CD4-positive, alpha-beta T cell treated with Interleukin-21 for 1 hour (primary cell): ENCODE data around the gene PREPL.

Experiments used
- DNase-seq: peaks from one replicate; pipeline ENCODE4 v3.0.0-alpha.2; 2020

Gene PREPL

GRCh38 chr2:44291281-44292248, 69.7 kb downstream of the PREPL start:
- DNase-seq = peak; percentile 2

DNA sequence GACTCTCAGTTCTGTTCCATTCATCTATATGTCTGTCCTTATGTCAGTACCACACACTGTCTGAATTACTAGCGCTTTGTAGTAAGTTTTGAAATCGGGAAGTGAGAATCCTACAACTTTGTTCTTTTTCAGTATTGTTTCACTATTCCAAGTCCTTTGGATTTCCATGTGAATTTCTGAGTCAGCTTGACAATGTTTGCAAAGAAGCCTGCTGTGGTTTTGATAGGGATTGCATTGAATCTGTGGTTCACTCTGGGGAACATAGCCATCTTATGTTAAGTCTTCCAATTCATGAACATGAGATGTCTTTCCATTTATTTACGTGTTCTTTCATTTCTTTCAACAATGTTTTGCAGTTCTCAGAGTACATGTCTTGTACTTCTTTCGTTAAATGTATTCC, 71.0 kb downstream of the PREPL start:
- no peak for DNase-seq

- no peak for DNase-seq
These were observed 74.2 kb downstream of the PREPL start for GRCh38 chr2:44286884-44287638.

GRCh38 chr2:44286119-44286883, 75.0 kb downstream of the PREPL start:
- no peak for DNase-seq

- DNase-seq = no peak
These were observed 76.1 kb downstream of the PREPL start for GRCh38 chr2:44285174-44285573.

- DNase-seq = no peak
These were observed 78.1 kb downstream of the PREPL start for GRCh38 chr2:44283116-44283666.

- DNase-seq = no peak
These were observed 80.4 kb downstream of the PREPL start for GRCh38 chr2:44280869-44281268.

DNA sequence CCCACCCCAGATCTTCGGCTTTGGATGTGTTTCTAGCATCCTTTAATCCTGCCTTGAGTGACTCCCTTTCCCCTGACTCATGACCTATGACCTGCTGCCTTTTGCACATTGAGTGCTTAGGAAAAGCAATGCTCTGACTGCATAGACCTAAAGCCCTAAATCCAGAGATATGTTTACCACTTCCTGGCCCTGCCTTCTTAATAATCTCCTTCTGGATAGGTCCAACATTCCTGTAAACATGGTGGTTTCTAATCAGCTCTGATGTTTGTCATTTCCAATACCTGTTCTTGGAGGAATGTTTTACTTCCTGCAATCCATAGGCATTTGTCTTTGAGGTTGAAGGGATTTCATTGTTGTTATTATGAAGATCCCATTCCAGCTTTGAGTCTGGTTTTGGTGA, 83.8 kb downstream of the PREPL start:
- no peak for DNase-seq

DNA sequence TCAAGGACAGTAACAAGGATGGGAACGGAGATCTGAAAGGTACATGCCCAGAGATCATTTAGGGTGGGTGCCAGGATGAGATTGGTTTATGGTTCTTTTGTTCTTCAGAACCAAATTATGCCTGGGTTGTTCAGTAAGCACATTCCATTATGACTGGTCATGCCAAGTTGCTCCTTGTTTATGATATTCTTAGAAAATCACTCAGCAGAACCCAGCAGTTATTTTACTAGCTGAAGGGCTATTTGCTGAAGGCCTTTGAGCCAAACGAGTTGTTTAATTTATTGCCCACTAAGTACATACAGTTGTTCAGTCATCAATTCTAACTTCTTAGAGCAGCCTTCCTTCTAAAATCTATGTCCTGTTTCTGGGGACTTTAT, 85.4 kb downstream of the PREPL start:
- no peak for DNase-seq

- DNase-seq = no peak
These were observed 87.7 kb downstream of the PREPL start for GRCh38 chr2:44273596-44273995.

GRCh38 chr2:44273076-44273475, 88.2 kb downstream of the PREPL start:
- no peak for DNase-seq

DNA sequence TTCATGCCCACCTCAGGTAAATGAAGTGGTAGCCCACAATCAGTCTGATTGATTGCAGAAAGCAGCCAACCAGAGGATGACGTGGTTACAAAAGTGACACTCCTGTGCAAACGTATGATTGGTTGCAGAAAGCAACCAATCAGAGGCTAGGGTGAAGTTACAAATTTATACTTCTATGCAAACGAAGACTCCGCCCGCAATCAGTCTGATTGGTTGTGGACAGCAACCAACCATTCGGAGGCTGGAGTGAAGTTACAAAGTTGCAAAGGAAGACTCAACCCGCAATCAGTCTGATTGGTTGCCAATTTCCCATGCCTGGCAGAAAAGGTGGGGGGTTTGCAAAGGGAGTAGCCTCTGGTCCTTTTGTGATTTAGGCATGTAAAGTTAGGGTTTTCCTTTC, 90.0 kb downstream of the PREPL start:
- DNase-seq = no peak

DNA sequence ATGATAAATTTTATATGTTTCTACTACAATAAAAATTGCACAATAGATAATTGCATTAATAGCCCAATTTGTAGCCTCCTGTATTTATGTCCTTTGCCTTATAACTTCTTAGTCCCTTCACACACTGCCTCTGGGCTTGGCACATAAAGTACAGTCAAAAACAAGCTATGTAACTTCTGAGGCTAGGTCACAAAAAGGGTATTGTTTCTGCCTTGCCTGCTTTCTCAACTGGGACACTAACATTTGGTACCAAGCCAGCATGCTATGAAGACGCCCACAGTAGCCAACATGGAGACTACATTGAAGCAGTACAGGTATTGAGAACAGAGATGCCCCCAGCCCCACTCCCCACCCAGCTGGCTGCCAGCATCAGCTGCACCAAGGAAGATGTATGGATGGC, 91.5 kb downstream of the PREPL start:
- no peak for DNase-seq

DNA sequence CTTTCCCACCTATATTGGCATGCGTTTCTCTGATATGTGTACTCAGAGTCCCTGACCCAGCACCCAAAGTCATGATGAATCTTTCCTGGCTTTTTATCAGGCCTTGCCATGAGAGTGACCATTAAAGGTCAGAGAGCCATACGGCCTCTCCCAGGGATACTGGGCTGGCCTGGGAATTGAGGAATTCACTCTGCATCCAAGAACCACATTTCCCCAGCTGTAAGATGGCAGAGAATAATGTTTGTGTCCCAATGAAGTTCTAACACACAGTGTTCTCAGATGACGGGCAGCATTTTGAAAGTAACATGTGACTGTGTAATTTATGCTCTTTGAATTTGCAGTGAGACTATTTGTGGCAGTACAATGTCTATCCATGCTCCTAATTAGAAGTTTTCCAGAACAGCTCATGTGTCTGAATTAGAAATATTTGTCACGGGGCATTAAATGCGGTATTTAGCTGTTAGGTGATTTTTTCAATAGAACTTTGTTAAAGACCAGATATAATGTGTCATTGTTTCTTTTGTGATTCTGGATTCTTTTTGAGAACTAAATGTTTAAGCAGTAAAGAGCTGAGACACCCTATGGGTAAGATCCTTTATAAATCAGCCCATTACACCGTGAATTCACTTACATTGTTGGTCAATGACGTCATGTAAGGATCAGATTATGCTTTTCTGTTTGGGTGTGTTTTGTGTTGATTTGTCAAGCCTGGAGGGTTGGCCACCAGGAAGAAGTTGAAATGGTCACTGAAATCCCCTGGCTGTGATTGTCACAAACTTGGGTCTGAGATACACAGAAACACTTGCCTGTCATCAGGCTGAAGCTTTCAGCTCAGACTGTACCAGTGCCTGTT, 93.3 kb downstream of the PREPL start:
- DNase-seq = no peak
